Suprapubic skin (tissue), 4 donors: ENCODE data around the gene PEDS1. TPM values are rescaled to one million over a fixed set of nuclear protein-coding genes. Genes with fewer than 3 reads are reported as not detected.
A peak's percentile ranks its signal among the peaks of the same experiment; 100 is the strongest.

ENCODE experiments used
- DNase-seq, 2 donors: peaks; one replicate each; pipeline ENCODE4 v3.0.0-alpha.2; 2019; ENCODE audit warnings: low spot score in 2 of 2
- H3K27ac ChIP-seq: fragments of 200-600 bp; sonication (generic); one replicate; pipeline ENCODE4 v1.5.1; 2019
- H3K27me3 ChIP-seq: fragments of 200-600 bp; sonication (generic); one replicate; pipeline ENCODE4 v1.5.1; 2019
- H3K36me3 ChIP-seq: fragments of 200-600 bp; sonication (generic); one replicate; pipeline ENCODE4 v1.5.1; 2019
- H3K4me1 ChIP-seq: fragments of 200-600 bp; sonication (generic); one replicate; pipeline ENCODE4 v1.5.1; 2019
- H3K4me3 ChIP-seq: fragments of 200-600 bp; sonication (generic); one replicate; pipeline ENCODE4 v1.5.1; 2019; ENCODE audit warnings: mild to moderate bottlenecking
- H3K9me3 ChIP-seq: fragments of 200-600 bp; sonication (generic); one replicate; pipeline ENCODE4 v1.5.1; 2019
- EP300 ChIP-seq: sonication (generic); formaldehyde crosslinking; IDR thresholded peaks from one replicate; pipeline ENCODE4 v1.6.1; 2017; ENCODE audit warnings: antibody characterized with exemption
- POLR2A ChIP-seq, 2 donors: fragments of 450-650 bp; IDR thresholded peaks; one replicate each; pipeline ENCODE4 v1.6.1; 2017; ENCODE audit warnings: antibody characterized with exemption in 2 of 2, mild to moderate bottlenecking in 2 of 2, moderate library complexity in 2 of 2
- POLR2AphosphoS5 ChIP-seq, 3 donors: sonication (generic); formaldehyde crosslinking; IDR thresholded peaks; one replicate each; pipeline ENCODE4 v1.6.1; 2017; ENCODE audit warnings: antibody characterized with exemption in 3 of 3
- WGBS: methylation state at CpG from one replicate; pipeline ENCODE4 v1.1.5; 2018; 5-methylcytosine and 5-hydroxymethylcytosine counted together
- total RNA-seq, 4 donors: library from RNA; depleted of rRNA; stranded (reverse); fragments of >200 nt; gene quantifications; one replicate each; pipeline ENCODE4 v1.1.0, GENCODE V29; 2016
- TF ChIP-seq, protein P1 (sequence below), 2 donors: fragments of 200-600 bp in 1 of 2; fragments of 450-650 bp in 1 of 2; sonication (generic) in 1 of 2; IDR thresholded peaks; one replicate each; pipeline ENCODE4 v1.5.1; 2016 to 2019; ENCODE audit warnings: antibody characterized with exemption in 2 of 2, mild to moderate bottlenecking in 1 of 2, moderate library complexity in 1 of 2

Gene PEDS1
- total RNA-seq, 4 donors from 2014 or later = 30.5 to 82.2 (median 57.3) TPM

DNA sequence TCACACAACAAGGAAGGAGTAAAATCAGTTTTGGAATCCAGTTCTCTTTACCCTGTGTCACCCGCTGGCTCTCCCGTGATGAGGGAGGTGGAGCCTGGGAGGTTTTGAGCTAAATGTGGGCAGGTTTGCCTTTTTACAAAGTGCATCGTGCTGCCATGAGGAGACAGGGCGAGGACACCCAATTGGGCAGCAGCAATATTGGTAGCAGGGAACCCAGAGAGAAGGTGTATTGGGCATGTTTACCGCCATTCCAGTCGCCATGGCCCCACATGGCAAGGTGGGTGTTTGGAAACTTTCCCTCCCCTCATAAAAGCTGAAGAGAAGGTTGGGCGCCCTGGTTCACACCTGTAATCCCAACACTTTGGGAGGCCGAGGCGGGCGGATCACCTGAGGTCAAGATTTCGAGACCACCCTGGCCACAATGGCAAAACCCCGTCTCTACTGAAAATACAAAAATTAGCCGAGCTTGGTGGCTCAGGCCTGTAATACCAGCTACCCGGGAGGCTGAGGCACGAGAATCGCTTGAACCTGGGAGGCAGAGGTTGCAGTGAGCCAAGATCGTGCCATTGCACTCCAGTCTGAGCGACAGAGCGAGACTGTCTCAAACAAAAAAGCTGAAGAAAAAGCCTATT, 37.0 kb downstream of the PEDS1 start:
- peak in 1 of 2 donors; percentile 65 for DNase-seq
- H3K27ac ChIP-seq = peak overlapping the region; percentile 50
- H3K27me3 ChIP-seq = no peaks in the 10 kb centered on the region
- TF ChIP-seq, protein P1, sequence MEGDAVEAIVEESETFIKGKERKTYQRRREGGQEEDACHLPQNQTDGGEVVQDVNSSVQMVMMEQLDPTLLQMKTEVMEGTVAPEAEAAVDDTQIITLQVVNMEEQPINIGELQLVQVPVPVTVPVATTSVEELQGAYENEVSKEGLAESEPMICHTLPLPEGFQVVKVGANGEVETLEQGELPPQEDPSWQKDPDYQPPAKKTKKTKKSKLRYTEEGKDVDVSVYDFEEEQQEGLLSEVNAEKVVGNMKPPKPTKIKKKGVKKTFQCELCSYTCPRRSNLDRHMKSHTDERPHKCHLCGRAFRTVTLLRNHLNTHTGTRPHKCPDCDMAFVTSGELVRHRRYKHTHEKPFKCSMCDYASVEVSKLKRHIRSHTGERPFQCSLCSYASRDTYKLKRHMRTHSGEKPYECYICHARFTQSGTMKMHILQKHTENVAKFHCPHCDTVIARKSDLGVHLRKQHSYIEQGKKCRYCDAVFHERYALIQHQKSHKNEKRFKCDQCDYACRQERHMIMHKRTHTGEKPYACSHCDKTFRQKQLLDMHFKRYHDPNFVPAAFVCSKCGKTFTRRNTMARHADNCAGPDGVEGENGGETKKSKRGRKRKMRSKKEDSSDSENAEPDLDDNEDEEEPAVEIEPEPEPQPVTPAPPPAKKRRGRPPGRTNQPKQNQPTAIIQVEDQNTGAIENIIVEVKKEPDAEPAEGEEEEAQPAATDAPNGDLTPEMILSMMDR (IDR thresholded peaks at IDR 0.05) = no peak
- TF ChIP-seq POLR2A (IDR thresholded peaks at IDR 0.05) = no peak
- TF ChIP-seq EP300 = no peak
- no peak for TF ChIP-seq POLR2AphosphoS5 (IDR thresholded peaks at IDR 0.05)
- H3K9me3 ChIP-seq = no peaks in the 10 kb centered on the region
- H3K4me1 ChIP-seq = peaks cover 51% of the 10 kb centered on the region
- H3K4me3 ChIP-seq = peak overlapping the region; percentile 48
- WGBS = 86% methylated on average over 19 of the region's 19 CpGs
- no peaks in the 10 kb centered on the region for H3K36me3 ChIP-seq

DNA sequence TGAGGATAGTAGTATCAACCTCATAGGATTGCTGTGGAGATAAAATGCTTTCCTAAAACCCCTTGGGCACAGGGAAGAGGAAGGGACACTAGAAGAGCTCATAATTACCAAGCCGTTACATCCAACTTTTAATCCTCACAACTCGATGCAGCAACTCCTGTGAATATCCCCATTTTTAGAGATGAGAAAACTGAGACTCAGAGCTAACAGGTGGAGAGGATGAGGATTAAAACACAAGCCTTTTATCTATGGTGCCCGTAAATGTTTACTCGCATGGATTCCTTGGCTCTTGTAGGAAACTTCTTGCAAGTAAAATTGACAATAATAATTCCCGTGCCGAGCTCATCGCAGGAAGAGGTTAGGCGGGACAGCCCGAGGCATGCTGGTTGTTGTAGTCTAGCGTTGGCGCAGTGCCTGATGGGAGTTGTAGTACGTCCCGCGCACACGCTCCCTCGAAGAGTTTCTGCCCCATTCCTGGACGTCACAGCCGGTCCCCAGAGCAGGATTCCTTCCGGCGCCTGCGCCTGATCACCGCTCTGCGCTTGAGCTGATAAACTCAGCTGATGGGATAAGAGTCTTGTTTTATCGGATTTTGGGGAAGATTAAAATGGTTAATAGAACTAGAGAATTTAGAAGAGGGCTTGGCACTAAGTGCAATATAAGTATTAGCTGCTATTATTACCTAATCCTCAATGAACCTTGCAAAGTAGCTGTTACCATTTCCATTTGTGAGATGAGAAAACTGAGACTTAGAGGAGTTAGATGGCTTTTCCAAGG, 37.7 kb downstream of the PEDS1 start:
- Histone ChIP-seq H3K36me3 (no peaks in the 10 kb centered on the region), H3K9me3 (no peaks in the 10 kb centered on the region), H3K27me3 (no peaks in the 10 kb centered on the region), H3K4me3 (peak overlapping the region; percentile 48), H3K4me1 (peaks cover 51% of the 10 kb centered on the region), H3K27ac (peak overlapping the region; percentile 50)
- TF ChIP-seq POLR2AphosphoS5 (IDR thresholded peaks at IDR 0.05) = peak in 1 of 3 donors; percentile 20
- TF ChIP-seq, protein P1 (IDR thresholded peaks at IDR 0.05) = no peak
- peak; percentile 99 for DNase-seq
- WGBS = under 1% methylated on average over 21 of the region's 24 CpGs

DNA sequence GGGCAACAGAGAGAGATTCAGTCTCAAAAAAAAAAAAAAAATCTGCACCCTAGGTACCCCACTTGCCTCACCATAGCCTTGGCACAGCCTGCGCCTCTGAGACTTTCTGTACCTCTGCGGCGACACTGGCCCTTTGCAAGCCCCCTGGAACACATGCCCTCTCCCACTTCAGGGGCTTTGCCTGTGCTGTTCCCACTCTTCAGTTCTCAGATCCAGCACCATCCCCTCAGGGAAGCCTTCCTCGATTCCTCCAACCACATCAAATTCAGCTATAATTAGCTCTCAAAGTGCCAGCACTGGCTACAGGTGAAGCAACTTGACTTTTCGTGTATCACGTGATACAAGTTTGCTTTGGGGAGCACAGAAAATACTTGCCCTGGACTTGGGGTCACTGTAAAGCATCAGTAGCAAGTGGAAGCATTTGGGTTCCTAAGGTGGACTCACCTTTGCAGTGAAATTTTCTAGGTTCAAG, 38.4 kb downstream of the PEDS1 start:
- TF ChIP-seq, protein P1 (IDR thresholded peaks at IDR 0.05) = no peak
- TF ChIP-seq POLR2AphosphoS5 (IDR thresholded peaks at IDR 0.05) (no peak), EP300 (no peak), POLR2A (IDR thresholded peaks at IDR 0.05) (no peak)
- DNase-seq = peak in 1 of 2 donors; percentile 60
- H3K27ac ChIP-seq = no peak overlapping the region
- H3K27me3 ChIP-seq = no peaks in the 10 kb centered on the region
- no peaks in the 10 kb centered on the region for H3K9me3 ChIP-seq
- peaks cover 56% of the 10 kb centered on the region for H3K4me1 ChIP-seq
- H3K36me3 ChIP-seq = no peaks in the 10 kb centered on the region
- 55% methylated on average over 6 of the region's 6 CpGs for WGBS
- H3K4me3 ChIP-seq = peak overlapping the region; percentile 48

DNA sequence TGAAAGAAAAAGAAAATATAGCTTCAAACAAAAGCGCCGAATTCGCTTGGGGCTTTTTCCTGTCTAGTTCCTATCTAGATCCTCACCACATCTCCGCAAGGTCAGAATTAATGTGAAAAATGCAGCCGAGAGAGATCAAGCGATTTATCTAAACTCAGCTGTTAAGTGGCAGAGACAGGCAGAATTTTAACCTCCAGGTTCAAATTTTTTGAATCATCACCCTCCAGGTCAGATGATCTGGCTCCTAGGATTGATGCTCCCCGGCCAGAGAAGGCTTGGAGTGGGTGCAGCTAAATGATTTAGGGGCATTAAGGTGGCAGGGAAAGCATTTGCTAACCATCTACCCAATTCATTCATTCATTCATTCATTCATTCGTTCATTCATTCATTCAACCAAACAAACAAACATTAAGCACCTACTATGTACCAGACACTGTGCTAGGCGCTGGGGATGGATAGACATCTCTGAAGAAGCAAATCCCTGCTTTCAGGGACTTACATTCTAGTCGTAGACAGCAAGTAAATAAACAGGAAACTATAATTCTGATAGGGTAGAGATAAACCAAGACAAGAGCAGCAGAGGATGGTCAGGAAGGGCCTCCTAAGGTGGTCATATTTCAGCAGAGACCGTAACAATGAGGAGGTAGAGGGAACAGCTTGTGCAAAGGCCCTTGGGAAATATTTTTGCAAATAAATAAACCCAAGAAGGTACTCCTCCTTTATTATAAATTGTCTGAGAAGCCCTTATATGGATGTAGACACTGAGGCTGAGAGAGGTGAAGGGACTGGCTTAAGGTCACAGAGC, 39.9 kb downstream of the PEDS1 start:
- Histone ChIP-seq H3K36me3 (no peaks in the 10 kb centered on the region), H3K4me1 (peaks cover 69% of the 10 kb centered on the region), H3K27me3 (no peaks in the 10 kb centered on the region), H3K9me3 (no peaks in the 10 kb centered on the region), H3K4me3 (peak overlapping the region; percentile 99), H3K27ac (peak overlapping the region; percentile 96)
- DNase-seq = peak; percentile 0 to 18
- 18% methylated on average over 11 of the region's 11 CpGs for WGBS
- TF ChIP-seq POLR2A (IDR thresholded peaks at IDR 0.05) = no peak
- TF ChIP-seq EP300 = no peak
- TF ChIP-seq, protein P1 (IDR thresholded peaks at IDR 0.05) = no peak
- no peak for TF ChIP-seq POLR2AphosphoS5 (IDR thresholded peaks at IDR 0.05)
